GM21381 (cell line): ENCODE measurements around the gene QPRT.
"Not testable (repeated sequence)": the region's sequence is repeated elsewhere in the genome, so short reads cannot be mapped to it uniquely, and the experiment has no call there.

Experiments
- ATAC-seq: cut with Tn5 transposase; IDR thresholded peaks from one replicate; pipeline ENCODE4 v1.9.1; 2021; ENCODE audit warnings: mild to moderate bottlenecking, moderate library complexity; ENCODE audit not compliant: unreplicated experiment

The QPRT gene

GRCh38 chr16:29662000-29662728, 16.8 kb upstream of the QPRT start:
- no peak for ATAC-seq

- peak; percentile 34 for ATAC-seq
These were observed 16.3 kb upstream of the QPRT start for GRCh38 chr16:29662729-29663015.

- ATAC-seq, result peak; percentile 33
These were observed 15.8 kb upstream of the QPRT start, which contains the start of gene SPN for GRCh38 chr16:29663016-29663806. Gene SPN (plus strand): TSS chr16:29663247. CDS start chr16:29663729, 482 bp downstream.

- ATAC-seq, result no peak
These were observed 15.2 kb upstream of the QPRT start for GRCh38 chr16:29663807-29664090.

GRCh38 chr16:29664091-29664921, 14.7 kb upstream of the QPRT start:
- no peak for ATAC-seq

GRCh38 chr16:29665294-29666077, 13.5 kb upstream of the QPRT start:
- ATAC-seq, result no peak

GRCh38 chr16:29667322-29667610, 11.7 kb upstream of the QPRT start:
- ATAC-seq, result not testable (repeated sequence)

GRCh38 chr16:29667755-29668154, 11.2 kb upstream of the QPRT start:
- no peak for ATAC-seq

GRCh38 chr16:29668267-29668666, 10.7 kb upstream of the QPRT start:
- ATAC-seq, result no peak

- no peak for ATAC-seq
These were observed 5.5 kb upstream of the QPRT start for GRCh38 chr16:29673501-29673900.

- ATAC-seq, result no peak
These were observed 4.8 kb upstream of the QPRT start for GRCh38 chr16:29674188-29674587.

GRCh38 chr16:29675811-29676643, 3.0 kb upstream of the QPRT start:
- no peak for ATAC-seq

GRCh38 chr16:29676989-29677785, 1.8 kb upstream of the QPRT start:
- ATAC-seq, result no peak

GRCh38 chr16:29680180-29680598, 1.2 kb downstream of the QPRT start:
- no peak for ATAC-seq

- no peak for ATAC-seq
These were observed 4.6 kb downstream of the QPRT start for GRCh38 chr16:29683543-29684090.

- ATAC-seq, result no peak
These were observed 5.7 kb downstream of the QPRT start for GRCh38 chr16:29684679-29685078.

GRCh38 chr16:29686740-29687332, 7.9 kb downstream of the QPRT start:
- ATAC-seq, result no peak

GRCh38 chr16:29687755-29688154, 8.8 kb downstream of the QPRT start:
- no peak for ATAC-seq

- no peak for ATAC-seq
These were observed 9.2 kb downstream of the QPRT start for GRCh38 chr16:29688172-29688571.
